ENCODE results near the gene ESYT2. TPM values are rescaled to one million over a fixed set of nuclear protein-coding genes. Genes with fewer than 3 reads are reported as not detected.

ESYT2 gene
- total and polyA plus RNA-seq, 9 of the 15 experiments (the other 6 are each of a cell fraction or from before 2014, with no cell fraction given): 5.8 to 86.9 (median 64.7) TPM

GRCh38 chr7:158682456-158682855 is 146.9 kb downstream of the ESYT2 start:
- in situ Hi-C loops (cut with MboI): no loop called here
- ATAC-seq (no peak), DNase-seq (ENCODE audit: extremely low read depth in 1 of 4, low spot score in 3 of 4) (no peak), FAIRE-seq (no peak)
- TF ChIP-seq XRCC4 (IDR thresholded peaks at IDR 0.05; ENCODE audit: extremely low read depth, insufficient read depth, insufficient read length): no peak
- no peak for TF ChIP-seq TCF7 (IDR thresholded peaks at IDR 0.05; ENCODE audit: borderline replicate concordance)
- TF ChIP-seq, protein P1, sequence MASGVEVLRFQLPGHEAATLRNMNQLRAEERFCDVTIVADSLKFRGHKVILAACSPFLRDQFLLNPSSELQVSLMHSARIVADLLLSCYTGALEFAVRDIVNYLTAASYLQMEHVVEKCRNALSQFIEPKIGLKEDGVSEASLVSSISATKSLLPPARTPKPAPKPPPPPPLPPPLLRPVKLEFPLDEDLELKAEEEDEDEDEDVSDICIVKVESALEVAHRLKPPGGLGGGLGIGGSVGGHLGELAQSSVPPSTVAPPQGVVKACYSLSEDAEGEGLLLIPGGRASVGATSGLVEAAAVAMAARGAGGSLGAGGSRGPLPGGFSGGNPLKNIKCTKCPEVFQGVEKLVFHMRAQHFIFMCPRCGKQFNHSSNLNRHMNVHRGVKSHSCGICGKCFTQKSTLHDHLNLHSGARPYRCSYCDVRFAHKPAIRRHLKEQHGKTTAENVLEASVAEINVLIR (CRISPR knock-in tag; IDR thresholded peaks at IDR 0.05): no peak
- TF ChIP-seq CGGBP1 (CRISPR knock-in tag; IDR thresholded peaks at IDR 0.05): no peak
- TF ChIP-seq PYGO2 (tag; IDR thresholded peaks at IDR 0.05): no peak
- no peak for TF ChIP-seq NR2C2 (CRISPR knock-in tag; IDR thresholded peaks at IDR 0.05)
- no peak for TF ChIP-seq NR2C2 (tag; IDR thresholded peaks at IDR 0.05)
- no peak for TF ChIP-seq DNMT1 (IDR thresholded peaks at IDR 0.05)
- no peak for TF ChIP-seq MBD1 (CRISPR knock-in tag; IDR thresholded peaks at IDR 0.05)
- no peak for TF ChIP-seq PCBP1 (IDR thresholded peaks at IDR 0.05; ENCODE audit: low read depth, low read length, poor library complexity, severe bottlenecking)
- TF ChIP-seq PML (IDR thresholded peaks at IDR 0.05; ENCODE audit: low read length): no peak
- TF ChIP-seq ETS2 (tag; IDR thresholded peaks at IDR 0.05; ENCODE audit: borderline replicate concordance, poor library complexity, severe bottlenecking): no peak
- Histone ChIP-seq H3K9me3 (replicated peaks; ENCODE audit: control insufficient read depth, insufficient read depth, low read depth, low read length) (no peaks in the 10 kb centered on the region), H3K4me3 (no peak overlapping the region), H3K4me1 (replicated peaks in 1 of 2; ENCODE audit: control insufficient read depth in 2 of 2, insufficient read depth in 2 of 2, low read length in 2 of 2) (no peaks in the 10 kb centered on the region), H3K27me3 (ENCODE audit: control insufficient read depth in 2 of 2, insufficient read depth in 2 of 2, low read length in 2 of 2) (no peaks in the 10 kb centered on the region), H3K9me1 (ENCODE audit: control insufficient read depth, insufficient read depth, low read length) (no peaks in the 10 kb centered on the region), H3K79me2 (ENCODE audit: control insufficient read depth, insufficient read depth, low read length) (no peaks in the 10 kb centered on the region), H3K36me3 (ENCODE audit: control insufficient read depth, insufficient read depth, low read length) (peaks cover 96% of the 10 kb centered on the region), H3K4me2 (ENCODE audit: insufficient read depth, low read length) (no peak overlapping the region), H3K27ac (ENCODE audit: extremely low read depth, low read depth, low read length) (no peak overlapping the region), H4K20me1 (replicated peaks; ENCODE audit: control insufficient read depth, insufficient read depth, low read length) (no peaks in the 10 kb centered on the region), H2AFZ (ENCODE audit: low read depth, low read length) (no peak overlapping the region), H3K9ac (ENCODE audit: insufficient read depth in 1 of 2, low read depth in 2 of 2, low read length in 2 of 2) (no peak overlapping the region)
- ChIA-PET CTCF (ENCODE audit: low intra/inter-chr PET ratio) (no interaction called here), POLR2A (interaction anchor here (1.4 kb wide), 1 partner anchor 10 kb away, joined by 3 read pairs; no protein-coding TSS in a partner anchor)
- no TSS peak for BruUV-seq (replicated peaks)
- intact Hi-C loops (cut with micrococcal nuclease): no loop called here

Other genes with a start within 250 kb of the ESYT2 start
- not detected in 2 replicates for gene PTPRN2, start 241.7 kb downstream of the ESYT2 start, total RNA-seq (2014; rRNA removed)
- not detected in 2 replicates for gene PTPRN2, start 241.7 kb downstream of the ESYT2 start, total RNA-seq (2014; rRNA removed; fragmentation: Illumina TruSeq; extraction: Trizol)
- gene PTPRN2, start 241.7 kb downstream of the ESYT2 start, total RNA-seq (2015; rRNA removed; fragmentation: Illumina TruSeq; extraction: Trizol): not detected in 2 replicates
- gene PTPRN2, start 241.7 kb downstream of the ESYT2 start, total RNA-seq (2021): 0.09 TPM in 1 of 2 replicates, not detected in the other
- gene PTPRN2, start 241.7 kb downstream of the ESYT2 start, polyA plus RNA-seq (2011; rRNA removed): not detected in 2 replicates
- gene PTPRN2, start 241.7 kb downstream of the ESYT2 start, polyA plus RNA-seq (2014; fragmentation: Illumina TruSeq; extraction: Trizol): not detected in 2 replicates
- not detected for gene PTPRN2, start 241.7 kb downstream of the ESYT2 start, polyA plus RNA-seq (2014; fragmentation: Nextera tagmentation; extraction: Ambion mirVana)
- not detected in 2 replicates for gene PTPRN2, start 241.7 kb downstream of the ESYT2 start, polyA plus RNA-seq (2014; rRNA removed)
- gene NCAPG2, start 124.7 kb downstream of the ESYT2 start, total RNA-seq (2014; rRNA removed): 47.2 and 50.6 TPM in 2 replicates
- gene NCAPG2, start 124.7 kb downstream of the ESYT2 start, total RNA-seq (2014; rRNA removed; fragmentation: Illumina TruSeq; extraction: Trizol): 75.9 and 83.0 TPM in 2 replicates
- 65.1 and 70.1 TPM in 2 replicates for gene NCAPG2, start 124.7 kb downstream of the ESYT2 start, total RNA-seq (2015; rRNA removed; fragmentation: Illumina TruSeq; extraction: Trizol)
- gene NCAPG2, start 124.7 kb downstream of the ESYT2 start, total RNA-seq (2021): 103 and 127 TPM in 2 replicates
- gene NCAPG2, start 124.7 kb downstream of the ESYT2 start, polyA plus RNA-seq (2011; rRNA removed): 75.0 and 124 TPM in 2 replicates
- gene NCAPG2, start 124.7 kb downstream of the ESYT2 start, polyA plus RNA-seq (2014; fragmentation: Illumina TruSeq; extraction: Trizol): 78.8 and 86.1 TPM in 2 replicates
- gene NCAPG2, start 124.7 kb downstream of the ESYT2 start, polyA plus RNA-seq (2014; fragmentation: Nextera tagmentation; extraction: Ambion mirVana): 10 to 100 TPM; 21.5 to 97.7 TPM
- gene NCAPG2, start 124.7 kb downstream of the ESYT2 start, polyA plus RNA-seq (2014; rRNA removed): 94.6 and 97.2 TPM in 2 replicates
- gene DYNC2I1, start 27.0 kb upstream of the ESYT2 start, total RNA-seq (2014; rRNA removed): 24.7 and 28.3 TPM in 2 replicates
- 21.9 and 24.0 TPM in 2 replicates for gene DYNC2I1, start 27.0 kb upstream of the ESYT2 start, total RNA-seq (2014; rRNA removed; fragmentation: Illumina TruSeq; extraction: Trizol)
- 17.7 and 20.6 TPM in 2 replicates for gene DYNC2I1, start 27.0 kb upstream of the ESYT2 start, total RNA-seq (2015; rRNA removed; fragmentation: Illumina TruSeq; extraction: Trizol)
- gene DYNC2I1, start 27.0 kb upstream of the ESYT2 start, total RNA-seq (2021): 23.1 and 27.1 TPM in 2 replicates
- gene DYNC2I1, start 27.0 kb upstream of the ESYT2 start, polyA plus RNA-seq (2011; rRNA removed): 33.3 and 37.9 TPM in 2 replicates
- 20.3 and 36.5 TPM in 2 replicates for gene DYNC2I1, start 27.0 kb upstream of the ESYT2 start, polyA plus RNA-seq (2014; fragmentation: Illumina TruSeq; extraction: Trizol)
- gene DYNC2I1, start 27.0 kb upstream of the ESYT2 start, polyA plus RNA-seq (2014; fragmentation: Nextera tagmentation; extraction: Ambion mirVana): 1 to 10 TPM; 1.3 to 1.6 TPM
- 39.3 and 42.5 TPM in 2 replicates for gene DYNC2I1, start 27.0 kb upstream of the ESYT2 start, polyA plus RNA-seq (2014; rRNA removed)

Measured in K562 (cell line).